Measurements from ENCODE around the gene CYP4Z1.
"Not testable (repeated sequence)": the region's sequence is repeated elsewhere in the genome, so short reads cannot be mapped to it uniquely, and the experiment has no call there.

GRCh38 chr1:47121039-47121438, 54.0 kb downstream of the CYP4Z1 start:
- TF ChIP-seq, protein P1, sequence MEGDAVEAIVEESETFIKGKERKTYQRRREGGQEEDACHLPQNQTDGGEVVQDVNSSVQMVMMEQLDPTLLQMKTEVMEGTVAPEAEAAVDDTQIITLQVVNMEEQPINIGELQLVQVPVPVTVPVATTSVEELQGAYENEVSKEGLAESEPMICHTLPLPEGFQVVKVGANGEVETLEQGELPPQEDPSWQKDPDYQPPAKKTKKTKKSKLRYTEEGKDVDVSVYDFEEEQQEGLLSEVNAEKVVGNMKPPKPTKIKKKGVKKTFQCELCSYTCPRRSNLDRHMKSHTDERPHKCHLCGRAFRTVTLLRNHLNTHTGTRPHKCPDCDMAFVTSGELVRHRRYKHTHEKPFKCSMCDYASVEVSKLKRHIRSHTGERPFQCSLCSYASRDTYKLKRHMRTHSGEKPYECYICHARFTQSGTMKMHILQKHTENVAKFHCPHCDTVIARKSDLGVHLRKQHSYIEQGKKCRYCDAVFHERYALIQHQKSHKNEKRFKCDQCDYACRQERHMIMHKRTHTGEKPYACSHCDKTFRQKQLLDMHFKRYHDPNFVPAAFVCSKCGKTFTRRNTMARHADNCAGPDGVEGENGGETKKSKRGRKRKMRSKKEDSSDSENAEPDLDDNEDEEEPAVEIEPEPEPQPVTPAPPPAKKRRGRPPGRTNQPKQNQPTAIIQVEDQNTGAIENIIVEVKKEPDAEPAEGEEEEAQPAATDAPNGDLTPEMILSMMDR (IDR thresholded peaks at IDR 0.05; ENCODE audit: low read depth, low read length, poor library complexity, severe bottlenecking), result not testable (repeated sequence)
- TF ChIP-seq EZH2phosphoT487 (IDR thresholded peaks at IDR 0.05; ENCODE audit: borderline replicate concordance, low read length), result not testable (repeated sequence)
